Measurements from ENCODE around the gene HES7.
A peak's percentile ranks its signal among the peaks of the same experiment; 100 is the strongest.
"Not testable (repeated sequence)": the region's sequence is repeated elsewhere in the genome, so short reads cannot be mapped to it uniquely, and the experiment has no call there.

The HES7 gene

DNA sequence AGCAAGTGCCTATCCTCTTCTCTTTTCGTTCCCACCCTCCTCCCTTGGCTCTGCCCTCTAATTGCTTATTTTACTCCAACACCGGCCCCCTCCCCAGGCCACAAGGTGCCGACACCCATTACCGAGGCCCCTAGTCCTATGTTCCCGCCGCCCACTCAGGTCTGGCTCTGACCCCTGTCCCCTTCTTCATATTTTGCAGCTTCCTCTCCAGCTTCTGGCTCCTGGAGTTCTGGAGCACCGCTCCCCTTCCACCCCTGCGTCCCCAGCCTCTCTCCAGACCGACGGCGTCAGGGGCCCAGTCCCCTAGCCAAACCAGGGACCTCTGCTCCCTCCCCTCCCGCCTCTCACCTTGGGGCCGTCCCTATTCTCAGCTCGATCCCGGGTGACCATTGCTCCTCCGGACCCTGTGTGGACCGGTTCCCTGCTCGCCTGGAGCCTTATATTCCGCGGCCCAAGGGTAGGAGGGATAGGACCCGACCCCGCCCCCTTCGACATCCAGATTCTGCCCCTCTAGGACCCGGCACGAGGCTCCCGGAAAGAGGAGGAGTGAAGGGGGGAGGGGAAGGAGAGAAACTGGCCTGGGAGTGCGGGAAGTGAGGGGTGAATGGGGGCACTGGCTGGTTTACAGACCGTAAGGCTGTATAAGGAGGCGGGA lies at the start of gene HES7:
TSS of gene HES7 (minus strand) at position 412 of the 655 bp plus-strand sequence. CDS start at position 390, 22 bp downstream.
- Histone ChIP-seq H3F3A (ENCODE audit: low read depth) (peaks cover 15% of the 10 kb centered on the region), H2AFZ (ENCODE audit: low read length) (peak within 1 kb of the TSS; percentile 40)

GRCh38 chr17:8173056-8173870 lies 49.4 kb upstream of the HES7 start:
- Histone ChIP-seq H3F3A (ENCODE audit: low read depth) (peaks cover 11% of the 10 kb centered on the region), H3K4me3 (ENCODE audit: low read length, poor library complexity, severe bottlenecking) (peak overlapping the region; percentile 74), H3K27me3 (ENCODE audit: insufficient read depth, low read length, poor library complexity, severe bottlenecking) (no peaks in the 10 kb centered on the region), H4K20me1 (ENCODE audit: insufficient read depth, low read length, poor library complexity, severe bottlenecking) (no peaks in the 10 kb centered on the region), H3K9me3 (ENCODE audit: insufficient read depth, low read depth, low read length) (no peaks in the 10 kb centered on the region), H2AFZ (ENCODE audit: low read length) (peak overlapping the region; percentile 90; the same call in 1 of the 2 replicates), H3K4me1 (ENCODE audit: insufficient read depth, low read length, poor library complexity, severe bottlenecking) (peaks cover 31% of the 10 kb centered on the region), H3K9me2 (replicated peaks; ENCODE audit: low read depth, low read length) (no peaks in the 10 kb centered on the region), H3K4me2 (ENCODE audit: low read depth, low read length, poor library complexity, severe bottlenecking) (peak overlapping the region; percentile 90), H3K36me3 (ENCODE audit: insufficient read depth, low read length) (no peaks in the 10 kb centered on the region), H3K9ac (ENCODE audit: low read depth, low read length, poor library complexity, severe bottlenecking) (peak overlapping the region; percentile 70), H3K79me2 (ENCODE audit: insufficient read depth, low read length) (peaks cover 6% of the 10 kb centered on the region; the same call in 1 of the 2 replicates)
- TF ChIP-seq EZH2phosphoT487 (IDR thresholded peaks at IDR 0.05; ENCODE audit: borderline replicate concordance) (no peak), CTCF (conservative IDR thresholded peaks at IDR 0.05; ENCODE audit: low read length) (no peak)

More for the DNA sequence above, at the start of gene HES7:
- H3K27me3 ChIP-seq (ENCODE audit: insufficient read depth, low read length, poor library complexity, severe bottlenecking) = peaks cover 7% of the 10 kb centered on the region
- H3K9me3 ChIP-seq (ENCODE audit: insufficient read depth, low read depth, low read length) = no peaks in the 10 kb centered on the region
- no peaks in the 10 kb centered on the region for H3K79me2 ChIP-seq (ENCODE audit: insufficient read depth, low read length)
- no peaks in the 10 kb centered on the region for H3K9me2 ChIP-seq (replicated peaks; ENCODE audit: low read depth, low read length)
- TF ChIP-seq EZH2phosphoT487 (IDR thresholded peaks at IDR 0.05; ENCODE audit: borderline replicate concordance) (no peak), CTCF (conservative IDR thresholded peaks at IDR 0.05; ENCODE audit: low read length) (no peak)
- peak within 1 kb of the TSS; percentile 93 for H3K4me2 ChIP-seq (ENCODE audit: low read depth, low read length, poor library complexity, severe bottlenecking)
- H3K9ac ChIP-seq (ENCODE audit: low read depth, low read length, poor library complexity, severe bottlenecking) = peak within 1 kb of the TSS; percentile 76
- no peaks in the 10 kb centered on the region for H3K36me3 ChIP-seq (ENCODE audit: insufficient read depth, low read length)
- peak within 1 kb of the TSS; percentile 91 for H3K4me3 ChIP-seq (ENCODE audit: low read length, poor library complexity, severe bottlenecking)
- H3K4me1 ChIP-seq (ENCODE audit: insufficient read depth, low read length, poor library complexity, severe bottlenecking) = peaks cover 49% of the 10 kb centered on the region
- no peaks in the 10 kb centered on the region for H4K20me1 ChIP-seq (ENCODE audit: insufficient read depth, low read length, poor library complexity, severe bottlenecking)

- H3K9me2 ChIP-seq (replicated peaks; ENCODE audit: low read depth, low read length); H3K9ac ChIP-seq (ENCODE audit: low read depth, low read length, poor library complexity, severe bottlenecking); H3K36me3 ChIP-seq (ENCODE audit: insufficient read depth, low read length); H3K4me2 ChIP-seq (ENCODE audit: low read depth, low read length, poor library complexity, severe bottlenecking); H4K20me1 ChIP-seq (ENCODE audit: insufficient read depth, low read length, poor library complexity, severe bottlenecking); H3K9me3 ChIP-seq (ENCODE audit: insufficient read depth, low read depth, low read length); H3K27me3 ChIP-seq (ENCODE audit: insufficient read depth, low read length, poor library complexity, severe bottlenecking); H3K4me3 ChIP-seq (ENCODE audit: low read length, poor library complexity, severe bottlenecking); H2AFZ ChIP-seq (ENCODE audit: low read length); H3K79me2 ChIP-seq (ENCODE audit: insufficient read depth, low read length): not testable (repeated sequence)
- H3F3A ChIP-seq (ENCODE audit: low read depth) = peaks cover 11% of the 10 kb centered on the region
- H3K4me1 ChIP-seq (ENCODE audit: insufficient read depth, low read length, poor library complexity, severe bottlenecking) = peaks cover 15% of the 10 kb centered on the region
Observed at GRCh38 chr17:8170186-8170585, 46.3 kb upstream of the HES7 start.

Data from Loucy (cell line).